Mesothelial cell of epicardium (in vitro differentiated cells): ENCODE measurements around the gene TNRC6A. TPM values are rescaled to one million over a fixed set of nuclear protein-coding genes. Genes with fewer than 3 reads are reported as not detected.
A peak's percentile ranks its signal among the peaks of the same experiment; 100 is the strongest.
"Not testable (repeated sequence)": the region's sequence is repeated elsewhere in the genome, so short reads cannot be mapped to it uniquely, and the experiment has no call there.

Experiments
- DNase-seq, 2 experiments: peaks; one replicate each; pipeline ENCODE4 v3.0.0; 2021; ENCODE audit warnings: low spot score in 2 of 2; ENCODE audit not compliant: unreplicated experiment in 2 of 2
- H3K27ac Mint-ChIP-seq: 2 replicates; pipeline ENCODE4 v1.8.0; 2021; ENCODE audit warnings: mixed read lengths
- H3K27me3 Mint-ChIP-seq: 2 replicates; pipeline ENCODE4 v1.8.0; 2021; ENCODE audit warnings: low read depth, mixed read lengths
- H3K36me3 Mint-ChIP-seq: 2 replicates; pipeline ENCODE4 v1.8.0; 2021; ENCODE audit warnings: mixed read lengths
- H3K4me1 Mint-ChIP-seq: 2 replicates; pipeline ENCODE4 v1.8.0; 2021; ENCODE audit warnings: mixed read lengths
- H3K4me3 Mint-ChIP-seq: 2 replicates; pipeline ENCODE4 v1.8.0; 2021; ENCODE audit warnings: mild to moderate bottlenecking, moderate library complexity, mixed read lengths
- H3K9me3 Mint-ChIP-seq: 2 replicates; pipeline ENCODE4 v1.8.0; 2021; ENCODE audit warnings: mixed read lengths
- total RNA-seq: library from RNA; stranded (reverse); gene quantifications from 3 replicates; pipeline ENCODE4 v1.2.1, GENCODE V29; 2021
- TF ChIP-seq, protein P1 (sequence below): fragments of 200-600 bp; sonication (generic); IDR thresholded peaks from one replicate; pipeline ENCODE4 v1.5.0; 2021; ENCODE audit warnings: antibody characterized with exemption; ENCODE audit not compliant: unreplicated experiment

The TNRC6A gene
- total RNA-seq, 1 donor from 2014 or later = 89.7 TPM

- DNase-seq = no peak
- Mint-ChIP-seq H3K4me3 (no peak overlapping the region), H3K9me3 (no peaks in the 10 kb centered on the region), H3K36me3 (no peaks in the 10 kb centered on the region), H3K4me1 (peaks cover 28% of the 10 kb centered on the region), H3K27me3 (no peaks in the 10 kb centered on the region), H3K27ac (peak overlapping the region; percentile 75)
- TF ChIP-seq, protein P1, sequence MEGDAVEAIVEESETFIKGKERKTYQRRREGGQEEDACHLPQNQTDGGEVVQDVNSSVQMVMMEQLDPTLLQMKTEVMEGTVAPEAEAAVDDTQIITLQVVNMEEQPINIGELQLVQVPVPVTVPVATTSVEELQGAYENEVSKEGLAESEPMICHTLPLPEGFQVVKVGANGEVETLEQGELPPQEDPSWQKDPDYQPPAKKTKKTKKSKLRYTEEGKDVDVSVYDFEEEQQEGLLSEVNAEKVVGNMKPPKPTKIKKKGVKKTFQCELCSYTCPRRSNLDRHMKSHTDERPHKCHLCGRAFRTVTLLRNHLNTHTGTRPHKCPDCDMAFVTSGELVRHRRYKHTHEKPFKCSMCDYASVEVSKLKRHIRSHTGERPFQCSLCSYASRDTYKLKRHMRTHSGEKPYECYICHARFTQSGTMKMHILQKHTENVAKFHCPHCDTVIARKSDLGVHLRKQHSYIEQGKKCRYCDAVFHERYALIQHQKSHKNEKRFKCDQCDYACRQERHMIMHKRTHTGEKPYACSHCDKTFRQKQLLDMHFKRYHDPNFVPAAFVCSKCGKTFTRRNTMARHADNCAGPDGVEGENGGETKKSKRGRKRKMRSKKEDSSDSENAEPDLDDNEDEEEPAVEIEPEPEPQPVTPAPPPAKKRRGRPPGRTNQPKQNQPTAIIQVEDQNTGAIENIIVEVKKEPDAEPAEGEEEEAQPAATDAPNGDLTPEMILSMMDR = no peak
Observed at GRCh38 chr16:24854607-24855171, 125.2 kb downstream of the TNRC6A start.

DNA sequence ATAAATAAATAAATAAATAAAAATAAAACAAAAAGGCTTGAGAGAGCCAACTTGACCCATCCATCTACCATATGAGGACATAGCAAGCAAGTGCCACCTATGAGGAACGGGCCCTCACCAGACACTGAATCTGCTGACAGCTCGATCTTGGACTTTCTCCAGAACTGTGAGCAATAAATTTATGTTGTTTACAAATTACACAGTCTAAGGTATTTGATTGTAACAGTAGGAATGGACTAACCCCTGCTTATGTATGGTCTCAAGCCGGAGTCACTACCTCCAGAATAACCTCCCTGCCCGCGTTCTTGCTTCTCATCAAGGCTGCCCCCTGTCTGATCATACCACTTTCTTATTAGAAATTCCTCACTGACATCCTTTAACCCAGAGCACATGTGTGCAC is 126.2 kb downstream of the TNRC6A start:
- Mint-ChIP-seq H3K36me3 (no peaks in the 10 kb centered on the region), H3K27me3 (no peaks in the 10 kb centered on the region), H3K4me3 (no peak overlapping the region), H3K27ac (peak overlapping the region; percentile 80), H3K4me1 (peaks cover 28% of the 10 kb centered on the region), H3K9me3 (no peaks in the 10 kb centered on the region)
- DNase-seq = no peak
- TF ChIP-seq, protein P1 = no peak

DNA sequence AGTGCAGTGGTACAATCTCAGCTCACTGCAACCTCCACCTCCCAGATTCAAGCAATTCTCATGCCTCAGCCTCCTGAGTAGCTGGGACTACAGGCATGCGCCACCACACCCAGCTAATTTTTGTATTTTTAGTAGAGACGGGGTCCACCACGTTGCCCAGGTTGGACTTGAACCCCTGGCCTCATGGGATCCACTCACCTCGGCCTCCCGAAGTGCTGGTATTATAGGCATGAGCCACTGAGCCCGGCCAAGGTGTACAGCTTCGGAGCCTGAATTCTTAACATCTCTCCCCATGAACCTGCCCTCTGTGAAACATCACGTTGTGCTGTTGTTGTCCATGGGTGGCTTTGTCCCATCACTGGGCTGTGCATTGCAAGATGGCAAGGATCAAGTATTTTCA is 127.4 kb downstream of the TNRC6A start:
- H3K4me1 Mint-ChIP-seq = peaks cover 23% of the 10 kb centered on the region
- DNase-seq, H3K27ac Mint-ChIP-seq, H3K27me3 Mint-ChIP-seq, H3K4me3 Mint-ChIP-seq, H3K36me3 Mint-ChIP-seq, H3K9me3 Mint-ChIP-seq: not testable (repeated sequence)

DNA sequence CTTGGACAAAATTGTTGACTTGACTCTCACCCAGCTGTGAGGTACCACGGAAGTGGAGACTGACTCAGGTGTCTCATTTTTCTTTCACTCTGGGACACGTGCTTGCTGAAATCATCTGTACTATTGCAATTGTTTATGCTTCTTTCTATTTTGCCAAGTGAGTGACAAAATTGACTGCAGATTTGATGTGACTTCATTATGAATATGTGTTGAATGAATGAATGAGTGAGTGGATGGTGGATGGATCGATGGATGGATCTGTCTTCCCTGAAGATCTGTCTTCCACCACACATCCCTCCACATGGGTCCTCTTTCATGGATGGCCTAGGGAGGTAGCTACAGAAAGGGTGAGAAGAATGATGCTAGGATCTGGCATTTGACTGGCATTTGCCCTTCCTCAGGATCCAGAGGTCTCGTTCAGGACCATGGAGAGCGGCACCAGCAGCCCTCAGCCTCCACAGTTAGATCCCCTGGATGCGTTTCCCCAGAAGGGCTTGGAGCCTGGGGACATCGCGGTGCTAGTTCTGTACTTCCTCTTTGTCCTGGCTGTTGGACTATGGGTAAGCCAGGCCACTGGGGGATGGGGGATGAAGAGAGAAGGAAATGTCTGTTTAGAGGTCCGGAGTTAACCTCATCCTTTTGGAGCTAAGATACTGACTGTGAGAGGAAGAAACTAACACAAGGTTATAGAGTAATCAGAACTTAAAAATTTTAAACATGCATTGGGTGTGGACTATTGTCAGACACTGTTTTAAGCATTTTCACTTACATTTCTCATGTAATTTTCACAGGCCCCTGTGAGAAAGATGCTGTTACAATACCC is 129.0 kb downstream of the TNRC6A start:
- H3K4me3 Mint-ChIP-seq = no peak overlapping the region
- no peak overlapping the region for H3K27ac Mint-ChIP-seq
- H3K4me1 Mint-ChIP-seq = peaks cover 19% of the 10 kb centered on the region
- no peaks in the 10 kb centered on the region for H3K36me3 Mint-ChIP-seq
- H3K9me3 Mint-ChIP-seq = no peaks in the 10 kb centered on the region
- H3K27me3 Mint-ChIP-seq = peaks cover 1% of the 10 kb centered on the region
- peak; percentile 75 to 80 for DNase-seq
- TF ChIP-seq, protein P1 = no peak

DNA sequence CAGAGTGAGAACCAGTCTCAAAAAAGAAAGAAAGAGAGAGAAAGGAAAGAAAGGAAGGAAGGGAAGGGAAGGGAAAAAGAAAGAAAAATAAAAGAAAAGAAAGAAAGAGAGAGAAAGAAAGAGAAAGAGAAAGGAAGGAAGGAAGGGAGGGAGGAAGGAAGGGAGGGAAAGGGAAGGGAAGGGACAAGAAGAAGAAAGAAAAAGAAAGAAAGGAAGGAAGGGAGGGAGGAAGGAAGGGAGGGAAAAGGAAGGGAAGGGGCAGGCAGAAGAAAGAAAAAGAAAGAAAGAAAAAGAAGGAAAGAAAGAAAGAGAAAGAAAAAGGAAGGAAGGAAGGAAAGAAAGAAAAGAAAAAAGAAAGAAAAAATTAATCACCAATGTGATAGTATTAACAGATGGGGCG is 132.0 kb downstream of the TNRC6A start:
- TF ChIP-seq, protein P1 = no peak
- Mint-ChIP-seq H3K9me3 (peaks cover 15% of the 10 kb centered on the region), H3K4me1 (no peaks in the 10 kb centered on the region), H3K36me3 (no peaks in the 10 kb centered on the region), H3K4me3 (no peak overlapping the region), H3K27ac (no peak overlapping the region), H3K27me3 (peaks cover 1% of the 10 kb centered on the region)
- no peak for DNase-seq
